DLD1 (cell line): ENCODE results near the gene LIMK1.
"Not testable (repeated sequence)": the region's sequence is repeated elsewhere in the genome, so short reads cannot be mapped to it uniquely, and the experiment has no call there.

Source experiments
- in situ Hi-C: cut with HindIII; loops from 2 replicates; pipeline ENCODE4 v1.10.0; 2017; ENCODE audit warnings: low sequenced_read_pairs

LIMK1 gene

GRCh38 chr7:74115326-74115725 is 31.7 kb downstream of the LIMK1 start:
- in situ Hi-C loops: no loop called here

GRCh38 chr7:74116356-74116755 is 32.8 kb downstream of the LIMK1 start:
- in situ Hi-C loops: no loop called here

- in situ Hi-C loops: no loop called here
These were observed 36.2 kb downstream of the LIMK1 start for GRCh38 chr7:74119831-74120230.

- in situ Hi-C loops: no loop called here
These were observed 38.0 kb downstream of the LIMK1 start for GRCh38 chr7:74121401-74122249.

- in situ Hi-C loops: not testable (repeated sequence)
These were observed 40.3 kb downstream of the LIMK1 start for GRCh38 chr7:74123892-74124291.

GRCh38 chr7:74126220-74126880 is 42.7 kb downstream of the LIMK1 start:
- in situ Hi-C loops: no loop called here

- in situ Hi-C loops: no loop called here
These were observed 46.3 kb downstream of the LIMK1 start for GRCh38 chr7:74129887-74130286.

GRCh38 chr7:74130518-74130917 is 46.9 kb downstream of the LIMK1 start:
- in situ Hi-C loops: no loop called here

GRCh38 chr7:74134117-74134620 is 50.6 kb downstream of the LIMK1 start:
- in situ Hi-C loops: no loop called here

GRCh38 chr7:74138334-74138867 is 54.8 kb downstream of the LIMK1 start:
- in situ Hi-C loops: no loop called here

- in situ Hi-C loops: no loop called here
These were observed 55.6 kb downstream of the LIMK1 start for GRCh38 chr7:74138945-74139843.

GRCh38 chr7:74141705-74142104 is 58.1 kb downstream of the LIMK1 start:
- in situ Hi-C loops: no loop called here

GRCh38 chr7:74143383-74143782 is 59.8 kb downstream of the LIMK1 start:
- in situ Hi-C loops: no loop called here

- in situ Hi-C loops: no loop called here
These were observed 64.9 kb downstream of the LIMK1 start for GRCh38 chr7:74148491-74148890.

- in situ Hi-C loops: no loop called here
These were observed 65.5 kb downstream of the LIMK1 start for GRCh38 chr7:74149071-74149470.

- in situ Hi-C loops: no loop called here
These were observed 66.0 kb downstream of the LIMK1 start for GRCh38 chr7:74149603-74150002.

- in situ Hi-C loops: no loop called here
These were observed 70.1 kb downstream of the LIMK1 start for GRCh38 chr7:74153736-74154135.

GRCh38 chr7:74155810-74156395 is 72.3 kb downstream of the LIMK1 start:
- in situ Hi-C loops: no loop called here

GRCh38 chr7:74157605-74158004 is 74.0 kb downstream of the LIMK1 start:
- in situ Hi-C loops: no loop called here

GRCh38 chr7:74164985-74165456 is 81.4 kb downstream of the LIMK1 start:
- in situ Hi-C loops: no loop called here
